SU-DHL-6 (cell line): ENCODE measurements around the gene AGAP3.

Experiments
- H2AFZ ChIP-seq: fragments of 200-600 bp; sonication (generic); 2 replicates; pipeline ENCODE4 v1.6.1; 2014; ENCODE audit warnings: low read depth, mild to moderate bottlenecking, moderate library complexity, mixed read lengths, antibody characterized with exemption, low read length; ENCODE audit not compliant: severe bottlenecking
- H3F3A ChIP-seq: fragments of 200-600 bp; shearing (Covaris generic); 2 replicates; pipeline ENCODE4 v1.6.0; 2016; ENCODE audit warnings: antibody characterized with exemption, mild to moderate bottlenecking; ENCODE audit not compliant: insufficient read depth
- H3K27ac ChIP-seq: fragments of 200-600 bp; sonication (generic); 2 replicates; pipeline ENCODE4 v1.5.1; 2016; ENCODE audit warnings: low read depth, mild to moderate bottlenecking, low read length, moderate library complexity, mixed read lengths
- H3K27me3 ChIP-seq: fragments of 200-600 bp; sonication (generic), shearing (Covaris generic); 2 replicates; pipeline ENCODE4 v1.6.0; 2014; ENCODE audit warnings: mild to moderate bottlenecking, low read length
- H3K36me3 ChIP-seq: fragments of 200-600 bp; sonication (generic); 2 replicates; pipeline ENCODE4 v1.6.1; 2014; ENCODE audit warnings: mild to moderate bottlenecking, low read length, mixed read lengths
- H3K4me2 ChIP-seq: fragments of 300-600, 200-600 bp; shearing (Covaris generic), sonication (generic); 2 replicates; pipeline ENCODE4 v1.6.0; 2014; ENCODE audit warnings: low read length, low read depth, mild to moderate bottlenecking; ENCODE audit not compliant: poor library complexity, severe bottlenecking
- H3K4me3 ChIP-seq: fragments of 200-600 bp; sonication (generic); 2 replicates; pipeline ENCODE4 v1.5.1; 2014; ENCODE audit warnings: antibody characterized with exemption, low read length, mild to moderate bottlenecking, mixed read lengths; ENCODE audit not compliant: insufficient read depth, poor library complexity, severe bottlenecking
- H3K79me2 ChIP-seq: fragments of 200-600 bp; sonication (generic); 2 replicates; pipeline ENCODE4 v1.6.1; 2014; ENCODE audit warnings: mild to moderate bottlenecking, low read length, moderate library complexity; ENCODE audit not compliant: insufficient read depth
- H3K9ac ChIP-seq: fragments of 200-600 bp; sonication (generic); 2 replicates; pipeline ENCODE4 v1.7.0; 2014; ENCODE audit warnings: mild to moderate bottlenecking, low read length
- H3K9me2 ChIP-seq: fragments of 200-600 bp; sonication (generic); replicated peaks from 2 replicates; pipeline ENCODE4 v1.6.1; 2014; ENCODE audit warnings: low read length; ENCODE audit not compliant: insufficient read depth
- H3K9me3 ChIP-seq: fragments of 200-600 bp; sonication (generic); 2 replicates; pipeline ENCODE4 v1.6.1; 2014; ENCODE audit warnings: low read length, mixed read lengths; ENCODE audit not compliant: insufficient read depth
- H4K20me1 ChIP-seq: fragments of 200-600 bp; sonication (generic); 2 replicates; pipeline ENCODE4 v1.6.1; 2014; ENCODE audit warnings: low read depth, mild to moderate bottlenecking, antibody characterized with exemption, low read length, moderate library complexity, mixed read lengths
- EZH2phosphoT487 ChIP-seq: fragments of 200-600 bp; sonication (generic), shearing (Covaris generic); conservative IDR thresholded peaks from 2 replicates; pipeline ENCODE4 v1.6.1; 2018; ENCODE audit warnings: mild to moderate bottlenecking, antibody characterized with exemption, low read length, moderate library complexity, mixed read lengths
- TF ChIP-seq, protein P1 (sequence below): fragments of 200-600 bp; sonication (generic); IDR thresholded peaks from one replicate; pipeline ENCODE4 v1.5.1; 2017; ENCODE audit warnings: antibody characterized with exemption, mild to moderate bottlenecking, low read length, moderate library complexity; ENCODE audit not compliant: insufficient read depth, poor library complexity, severe bottlenecking

AGAP3 gene

DNA sequence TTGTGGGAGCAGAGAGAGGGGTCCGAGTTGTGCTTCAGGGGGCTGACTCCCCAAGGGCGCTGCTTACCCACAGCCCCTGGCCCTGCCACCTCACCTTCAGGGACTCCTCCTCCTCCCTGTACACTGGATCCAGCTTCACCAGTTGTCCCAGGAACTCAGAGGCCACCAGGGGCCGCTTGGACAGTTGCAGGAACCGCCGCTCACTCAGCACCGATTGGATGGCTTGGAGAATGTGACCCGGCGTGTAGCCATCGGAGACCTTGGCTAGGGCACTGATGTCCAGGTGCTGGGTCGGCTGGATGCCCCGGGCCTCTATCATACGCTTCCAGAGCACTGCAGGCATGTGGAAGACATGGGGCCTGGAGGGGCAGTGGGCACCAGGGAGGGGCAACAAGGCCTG lies 105.3 kb downstream of the AGAP3 start:
- no peaks in the 10 kb centered on the region for H3K27me3 ChIP-seq
- TF ChIP-seq EZH2phosphoT487, result no peak
- TF ChIP-seq, protein P1, sequence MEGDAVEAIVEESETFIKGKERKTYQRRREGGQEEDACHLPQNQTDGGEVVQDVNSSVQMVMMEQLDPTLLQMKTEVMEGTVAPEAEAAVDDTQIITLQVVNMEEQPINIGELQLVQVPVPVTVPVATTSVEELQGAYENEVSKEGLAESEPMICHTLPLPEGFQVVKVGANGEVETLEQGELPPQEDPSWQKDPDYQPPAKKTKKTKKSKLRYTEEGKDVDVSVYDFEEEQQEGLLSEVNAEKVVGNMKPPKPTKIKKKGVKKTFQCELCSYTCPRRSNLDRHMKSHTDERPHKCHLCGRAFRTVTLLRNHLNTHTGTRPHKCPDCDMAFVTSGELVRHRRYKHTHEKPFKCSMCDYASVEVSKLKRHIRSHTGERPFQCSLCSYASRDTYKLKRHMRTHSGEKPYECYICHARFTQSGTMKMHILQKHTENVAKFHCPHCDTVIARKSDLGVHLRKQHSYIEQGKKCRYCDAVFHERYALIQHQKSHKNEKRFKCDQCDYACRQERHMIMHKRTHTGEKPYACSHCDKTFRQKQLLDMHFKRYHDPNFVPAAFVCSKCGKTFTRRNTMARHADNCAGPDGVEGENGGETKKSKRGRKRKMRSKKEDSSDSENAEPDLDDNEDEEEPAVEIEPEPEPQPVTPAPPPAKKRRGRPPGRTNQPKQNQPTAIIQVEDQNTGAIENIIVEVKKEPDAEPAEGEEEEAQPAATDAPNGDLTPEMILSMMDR, result no peak
- no peak overlapping the region for H3K27ac ChIP-seq
- H2AFZ ChIP-seq, result no peak overlapping the region
- no peak overlapping the region for H3K9ac ChIP-seq
- H3K9me2 ChIP-seq, result no peaks in the 10 kb centered on the region
- H3K4me3 ChIP-seq, result no peak overlapping the region
- H3K4me2 ChIP-seq, result no peak overlapping the region
- H3K79me2 ChIP-seq, result no peaks in the 10 kb centered on the region
- no peaks in the 10 kb centered on the region for H3K9me3 ChIP-seq
- H4K20me1 ChIP-seq, result no peaks in the 10 kb centered on the region
- H3F3A ChIP-seq, result no peaks in the 10 kb centered on the region
- H3K36me3 ChIP-seq, result no peaks in the 10 kb centered on the region

DNA sequence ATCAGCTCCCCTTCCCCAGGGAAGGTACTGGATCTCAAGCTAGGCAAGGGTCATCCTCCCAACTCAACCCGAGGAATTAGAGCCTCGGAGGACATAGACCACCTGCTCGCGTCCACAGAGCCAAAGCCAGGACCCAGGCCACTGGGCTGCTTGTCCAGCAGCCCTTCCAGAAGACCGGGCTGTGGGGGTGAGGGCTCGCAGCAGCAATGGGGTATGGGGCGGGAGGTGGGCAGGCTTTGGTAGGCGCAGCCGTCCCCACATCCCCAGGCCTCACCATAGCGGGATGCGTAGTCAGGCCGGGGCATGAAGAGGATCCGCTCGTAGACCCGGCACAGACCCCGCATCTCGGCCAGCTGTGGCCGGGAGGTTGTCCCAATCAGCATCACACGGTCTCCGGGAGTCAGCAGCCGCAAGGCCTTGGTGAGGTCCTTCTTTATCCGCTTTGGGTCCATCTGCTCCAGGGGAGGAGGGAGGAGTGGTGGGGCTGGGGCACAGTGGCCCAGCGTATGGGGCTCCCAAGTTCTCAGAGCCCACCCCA lies 105.8 kb downstream of the AGAP3 start:
- Histone ChIP-seq H3K36me3 (no peaks in the 10 kb centered on the region), H3K9ac (no peak overlapping the region), H3K9me2 (no peaks in the 10 kb centered on the region), H3F3A (no peaks in the 10 kb centered on the region), H2AFZ (no peak overlapping the region), H3K27me3 (no peaks in the 10 kb centered on the region), H3K79me2 (no peaks in the 10 kb centered on the region), H3K9me3 (no peaks in the 10 kb centered on the region), H3K4me2 (no peak overlapping the region), H3K27ac (no peak overlapping the region), H3K4me3 (no peak overlapping the region), H4K20me1 (no peaks in the 10 kb centered on the region)
- TF ChIP-seq, protein P1, result no peak
- no peak for TF ChIP-seq EZH2phosphoT487

DNA sequence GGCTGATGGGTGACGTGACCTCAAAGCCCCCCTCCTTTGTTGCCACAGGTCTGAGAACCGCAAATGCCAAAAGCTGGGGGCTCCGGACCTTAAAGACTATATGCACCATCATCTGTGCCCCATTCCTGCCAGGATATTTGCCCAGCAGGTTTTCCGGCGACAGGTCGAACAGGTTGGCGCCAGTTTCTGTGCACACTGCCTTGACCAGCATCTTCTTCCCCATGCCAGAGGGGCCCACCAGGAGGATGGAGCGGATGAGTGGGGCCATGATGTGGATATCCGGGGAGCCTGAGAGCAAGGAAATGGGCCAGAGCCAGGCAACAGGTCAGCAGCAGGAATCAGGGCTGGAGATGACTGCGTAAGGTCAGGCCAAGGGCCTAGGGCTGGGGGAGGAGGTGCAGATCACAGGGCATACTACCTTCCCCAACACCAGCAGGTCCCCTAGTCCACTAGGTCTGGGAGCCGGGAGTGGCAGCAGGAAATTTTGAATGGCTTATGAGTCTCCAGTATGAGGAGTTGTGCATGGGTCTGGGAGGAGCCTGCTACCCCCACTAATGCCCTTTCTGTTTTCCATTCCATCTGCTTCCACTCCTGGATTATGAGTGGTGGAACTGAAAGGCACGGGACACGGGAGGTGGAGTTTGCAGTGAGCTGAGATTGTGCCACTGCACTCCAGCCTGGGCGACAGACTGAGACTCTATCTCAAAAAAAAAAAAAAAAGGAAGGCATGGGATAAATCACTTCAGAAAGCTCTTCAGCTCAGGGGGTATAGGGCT lies 107.1 kb downstream of the AGAP3 start:
- Histone ChIP-seq H3K4me3 (no peak overlapping the region), H3F3A (no peaks in the 10 kb centered on the region), H3K27me3 (no peaks in the 10 kb centered on the region), H3K79me2 (no peaks in the 10 kb centered on the region), H3K36me3 (no peaks in the 10 kb centered on the region), H3K27ac (no peak overlapping the region), H2AFZ (no peak overlapping the region), H4K20me1 (no peaks in the 10 kb centered on the region), H3K9ac (no peak overlapping the region), H3K4me2 (no peak overlapping the region), H3K9me2 (no peaks in the 10 kb centered on the region), H3K9me3 (no peaks in the 10 kb centered on the region)
- TF ChIP-seq, protein P1, result no peak
- TF ChIP-seq EZH2phosphoT487, result no peak
